Upper lobe of left lung (tissue), 6 donors: ENCODE data around the gene VOPP1. TPM values are rescaled to one million over a fixed set of nuclear protein-coding genes. Genes with fewer than 3 reads are reported as not detected.

Experiments used
- ATAC-seq, 2 donors: fragments of 200-7000 bp; cut with Tn5 transposase; one replicate each; pipeline ENCODE4 v1.9.1; 2022; ENCODE audit warnings: mild to moderate bottlenecking in 2 of 2, moderate library complexity in 2 of 2; ENCODE audit not compliant: low FRiP score in 2 of 2
- DNase-seq, 2 donors: peaks; one replicate each; pipeline ENCODE4 v3.0.0-alpha.2; 2019 to 2020
- H3K27ac ChIP-seq, 4 donors: fragments of 200-600 bp; sonication (generic); one replicate each; pipeline ENCODE4 v1.5.1; 2016 to 2019
- H3K27me3 ChIP-seq, 4 donors: fragments of 200-600 bp; sonication (generic); one replicate each; pipeline ENCODE4 v1.5.1; 2017 to 2019
- H3K36me3 ChIP-seq, 4 donors: fragments of 200-600 bp; sonication (generic); one replicate each; pipeline ENCODE4 v1.5.1; 2016 to 2019
- H3K4me1 ChIP-seq, 4 donors: fragments of 200-600 bp; sonication (generic); one replicate each; pipeline ENCODE4 v1.5.1; 2018 to 2019
- H3K4me3 ChIP-seq, 4 donors: fragments of 200-600 bp; sonication (generic); one replicate each; pipeline ENCODE4 v1.5.1; 2017 to 2019; ENCODE audit warnings: mild to moderate bottlenecking in 2 of 4, moderate library complexity in 1 of 4
- H3K9me3 ChIP-seq, 4 donors: fragments of 200-600 bp; sonication (generic); one replicate each; pipeline ENCODE4 v1.5.1; 2018 to 2019
- CTCF ChIP-seq, 6 experiments: fragments of 450-650 bp in 4 of 6; fragments of 200-600 bp in 2 of 6; sonication (generic) in 2 of 6; IDR thresholded peaks; one replicate each; pipeline ENCODE4 v1.5.1; 2016 to 2019; ENCODE audit warnings: antibody characterized with exemption in 6 of 6
- EP300 ChIP-seq, 4 donors: sonication (generic); formaldehyde crosslinking; IDR thresholded peaks; one replicate each; pipeline ENCODE4 v1.5.1; 2017; ENCODE audit warnings: antibody characterized with exemption in 4 of 4, control low read depth in 2 of 4
- POLR2A ChIP-seq, 4 donors: fragments of 450-650 bp; IDR thresholded peaks; one replicate each; pipeline ENCODE4 v1.5.1; 2016 to 2017; ENCODE audit warnings: antibody characterized with exemption in 4 of 4, mild to moderate bottlenecking in 2 of 4
- POLR2AphosphoS5 ChIP-seq, 2 donors: sonication (generic); formaldehyde crosslinking; IDR thresholded peaks; one replicate each; pipeline ENCODE4 v1.5.1; 2017; ENCODE audit warnings: antibody characterized with exemption in 2 of 2
- WGBS, 2 donors: methylation state at CpG; one replicate each; pipeline ENCODE4 v1.1.5; 2017 to 2018; 5-methylcytosine and 5-hydroxymethylcytosine counted together
- total RNA-seq, 6 donors: library from RNA; depleted of rRNA in 4 of 6; stranded (reverse); fragments of >200 nt in 4 of 6; gene quantifications; one replicate each; pipeline versions ENCODE4 v1.1.0 to v1.2.1, GENCODE V29; 2016 to 2021
- donor health status: DM: no; HTN: no; CAD: no; lungs with moderate emphysema.
- donor health status: DM: no; HTN: yes; CAD: no; lungs with severe emphysema.

VOPP1 gene
- total RNA-seq, 6 donors from 2014 or later, result 27.2 to 67.6 (median 45.0) TPM

- Histone ChIP-seq H3K9me3 (no peaks in the 10 kb centered on the region), H3K27me3 (no peaks in the 10 kb centered on the region), H3K27ac (no peak overlapping the region), H3K4me3 (no peak overlapping the region), H3K36me3 (peaks cover 0 to 40% (median 12%) of the 10 kb centered on the region in 4 donors), H3K4me1 (peaks cover 0 to 10% (median 6%) of the 10 kb centered on the region in 4 donors)
- no peak for TF ChIP-seq POLR2AphosphoS5 (IDR thresholded peaks at IDR 0.05)
- TF ChIP-seq CTCF (IDR thresholded peaks at IDR 0.05), result no peak
- no peak for TF ChIP-seq EP300 (IDR thresholded peaks at IDR 0.05)
- no peak for TF ChIP-seq POLR2A (IDR thresholded peaks at IDR 0.05)
- ATAC-seq, result no peak
- WGBS, 2 donors, result 97 to 98% methylated on average over 8 of the region's 8 CpGs
- no peak for DNase-seq
Measured at GRCh38 chr7:55518836-55519235, 53.5 kb downstream of the VOPP1 start.

GRCh38 chr7:55517936-55518689, 54.2 kb downstream of the VOPP1 start:
- peaks cover 0 to 40% (median 12%) of the 10 kb centered on the region in 4 donors for H3K36me3 ChIP-seq
- DNase-seq (no peak), ATAC-seq (no peak)

GRCh38 chr7:55517191-55517633, 55.1 kb downstream of the VOPP1 start:
- H3K36me3 ChIP-seq, result peaks cover 0 to 46% (median 12%) of the 10 kb centered on the region in 4 donors
- no peak for DNase-seq
- TF ChIP-seq EP300 (IDR thresholded peaks at IDR 0.05) (no peak), POLR2AphosphoS5 (IDR thresholded peaks at IDR 0.05) (no peak), POLR2A (IDR thresholded peaks at IDR 0.05) (no peak), CTCF (IDR thresholded peaks at IDR 0.05) (no peak)
- WGBS, 2 donors, result 77 to 92% methylated on average over 7 to 12 of the region's 12 CpGs
- H3K27me3 ChIP-seq, result no peaks in the 10 kb centered on the region
- H3K4me1 ChIP-seq, result peaks cover 0 to 10% (median 6%) of the 10 kb centered on the region in 4 donors
- ATAC-seq, result no peak
- no peak overlapping the region for H3K4me3 ChIP-seq
- H3K27ac ChIP-seq, result peak overlapping the region in 1 of 4 donors; percentile 17
- H3K9me3 ChIP-seq, result no peaks in the 10 kb centered on the region

More at GRCh38 chr7:55517936-55518689, 54.2 kb downstream of the VOPP1 start:
- TF ChIP-seq POLR2A (IDR thresholded peaks at IDR 0.05) (no peak), CTCF (IDR thresholded peaks at IDR 0.05) (no peak), POLR2AphosphoS5 (IDR thresholded peaks at IDR 0.05) (no peak), EP300 (IDR thresholded peaks at IDR 0.05) (no peak)
- no peaks in the 10 kb centered on the region for H3K9me3 ChIP-seq
- WGBS, 2 donors, result 90 to 93% methylated on average over 12 to 15 of the region's 15 CpGs
- peaks cover 0 to 10% (median 6%) of the 10 kb centered on the region in 4 donors for H3K4me1 ChIP-seq
- H3K4me3 ChIP-seq, result no peak overlapping the region
- H3K27me3 ChIP-seq, result no peaks in the 10 kb centered on the region
- H3K27ac ChIP-seq, result peak overlapping the region in 1 of 4 donors; percentile 17

- Histone ChIP-seq H3K36me3 (peaks cover 0 to 46% (median 12%) of the 10 kb centered on the region in 4 donors), H3K27me3 (no peaks in the 10 kb centered on the region), H3K27ac (no peak overlapping the region), H3K9me3 (no peaks in the 10 kb centered on the region), H3K4me3 (no peak overlapping the region), H3K4me1 (peaks cover 0 to 10% (median 6%) of the 10 kb centered on the region in 4 donors)
- DNase-seq (no peak), ATAC-seq (no peak)
- TF ChIP-seq EP300 (IDR thresholded peaks at IDR 0.05), result no peak
- TF ChIP-seq POLR2AphosphoS5 (IDR thresholded peaks at IDR 0.05), result no peak
- no peak for TF ChIP-seq CTCF (IDR thresholded peaks at IDR 0.05)
- no peak for TF ChIP-seq POLR2A (IDR thresholded peaks at IDR 0.05)
- 86 to 91% methylated on average over 4 of the region's 4 CpGs for WGBS, 2 donors
Measured at GRCh38 chr7:55516409-55516808, 55.9 kb downstream of the VOPP1 start.
